8988T (cell line): ENCODE results near the gene TTLL10.

Experiments
- DNase-seq: peaks from one replicate; pipeline ENCODE4 v3.0.0; 2011

TTLL10 gene

GRCh38 chr1:1239614-1240347, 66.1 kb downstream of the TTLL10 start:
- DNase-seq = no peak

- DNase-seq = no peak
Observed at GRCh38 chr1:1240348-1240732, 66.7 kb downstream of the TTLL10 start.

GRCh38 chr1:1240822-1241587, 67.3 kb downstream of the TTLL10 start:
- DNase-seq = no peak

- DNase-seq = no peak
Observed at GRCh38 chr1:1241588-1242219, 68.0 kb downstream of the TTLL10 start.

GRCh38 chr1:1242461-1243265, 69.0 kb downstream of the TTLL10 start:
- no peak for DNase-seq

GRCh38 chr1:1243266-1243660, 69.6 kb downstream of the TTLL10 start:
- DNase-seq = no peak

- no peak for DNase-seq
Observed at GRCh38 chr1:1243807-1244191, 70.1 kb downstream of the TTLL10 start.

- no peak for DNase-seq
Observed at GRCh38 chr1:1244192-1244811, 70.6 kb downstream of the TTLL10 start.

- DNase-seq = no peak
Observed at GRCh38 chr1:1245178-1245816, 71.6 kb downstream of the TTLL10 start.

GRCh38 chr1:1245817-1246576, 72.3 kb downstream of the TTLL10 start:
- DNase-seq = no peak

GRCh38 chr1:1246577-1247340, 73.1 kb downstream of the TTLL10 start, which contains the start of gene C1QTNF12:
Gene C1QTNF12, minus strand, starts transcription at chr1:1246722. Its CDS starts 32 bp downstream, at chr1:1246690.
- no peak for DNase-seq

GRCh38 chr1:1247341-1247913, 73.7 kb downstream of the TTLL10 start:
- no peak for DNase-seq
